ENCODE data around the gene TBATA. TPM values are rescaled to one million over a fixed set of nuclear protein-coding genes. Genes with fewer than 3 reads are reported as not detected.

Gene TBATA
- total and polyA plus RNA-seq, 2 donors from 2014 or later = 1.9 TPM; not detected in 1

DNA sequence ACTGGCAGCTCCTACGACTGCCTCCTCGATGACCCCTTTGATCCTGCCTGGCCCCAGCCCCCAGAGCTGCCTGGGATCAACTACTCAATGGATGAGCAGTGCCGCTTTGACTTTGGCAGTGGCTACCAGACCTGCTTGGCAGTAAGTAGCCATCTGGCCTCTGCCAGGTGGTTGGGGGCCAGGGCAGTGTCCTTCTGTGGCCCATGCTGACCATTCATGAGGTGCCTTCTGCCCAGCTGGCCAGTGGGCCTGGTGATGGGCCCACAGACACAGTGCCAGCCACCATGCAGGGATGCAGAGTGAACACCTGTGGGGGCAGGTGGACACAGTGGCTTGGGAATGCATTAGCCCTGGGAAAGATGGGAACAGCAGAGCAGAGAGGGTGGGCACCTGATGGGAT is 50.0 kb downstream of the TBATA start:
- no peak overlapping the region for H3K9ac ChIP-seq (ENCODE audit: low read length in 3 of 3)
- no peak overlapping the region for H3K27ac ChIP-seq (ENCODE audit: low read depth in 2 of 2, low read length in 2 of 2)
- TF ChIP-seq, protein P1, sequence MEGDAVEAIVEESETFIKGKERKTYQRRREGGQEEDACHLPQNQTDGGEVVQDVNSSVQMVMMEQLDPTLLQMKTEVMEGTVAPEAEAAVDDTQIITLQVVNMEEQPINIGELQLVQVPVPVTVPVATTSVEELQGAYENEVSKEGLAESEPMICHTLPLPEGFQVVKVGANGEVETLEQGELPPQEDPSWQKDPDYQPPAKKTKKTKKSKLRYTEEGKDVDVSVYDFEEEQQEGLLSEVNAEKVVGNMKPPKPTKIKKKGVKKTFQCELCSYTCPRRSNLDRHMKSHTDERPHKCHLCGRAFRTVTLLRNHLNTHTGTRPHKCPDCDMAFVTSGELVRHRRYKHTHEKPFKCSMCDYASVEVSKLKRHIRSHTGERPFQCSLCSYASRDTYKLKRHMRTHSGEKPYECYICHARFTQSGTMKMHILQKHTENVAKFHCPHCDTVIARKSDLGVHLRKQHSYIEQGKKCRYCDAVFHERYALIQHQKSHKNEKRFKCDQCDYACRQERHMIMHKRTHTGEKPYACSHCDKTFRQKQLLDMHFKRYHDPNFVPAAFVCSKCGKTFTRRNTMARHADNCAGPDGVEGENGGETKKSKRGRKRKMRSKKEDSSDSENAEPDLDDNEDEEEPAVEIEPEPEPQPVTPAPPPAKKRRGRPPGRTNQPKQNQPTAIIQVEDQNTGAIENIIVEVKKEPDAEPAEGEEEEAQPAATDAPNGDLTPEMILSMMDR (IDR thresholded peaks at IDR 0.05; ENCODE audit: borderline replicate concordance, extremely low read depth, insufficient read depth) = no peak
- H3K4me1 ChIP-seq (ENCODE audit: control insufficient read depth in 2 of 3, insufficient read depth in 2 of 3, low read depth in 1 of 3, low read length in 3 of 3) = peaks cover 0 to 9% (median 3%) of the 10 kb centered on the region in 3 donors
- H3K4me3 ChIP-seq (ENCODE audit: low read length in 3 of 3) = no peak overlapping the region
- H3K27me3 ChIP-seq (ENCODE audit: control insufficient read depth, insufficient read depth, low read length) = no peaks in the 10 kb centered on the region
- intact Hi-C loops (cut with DNase I) = no loop called here
- no peaks in the 10 kb centered on the region for H3K9me3 ChIP-seq (ENCODE audit: control insufficient read depth in 2 of 3, insufficient read depth in 1 of 3, low read length in 3 of 3)
- no peaks in the 10 kb centered on the region for H3K36me3 ChIP-seq (ENCODE audit: control insufficient read depth in 2 of 3, insufficient read depth in 3 of 3, low read length in 3 of 3)
- DNase-seq = no peak
- FAIRE-seq = no peak

DNA sequence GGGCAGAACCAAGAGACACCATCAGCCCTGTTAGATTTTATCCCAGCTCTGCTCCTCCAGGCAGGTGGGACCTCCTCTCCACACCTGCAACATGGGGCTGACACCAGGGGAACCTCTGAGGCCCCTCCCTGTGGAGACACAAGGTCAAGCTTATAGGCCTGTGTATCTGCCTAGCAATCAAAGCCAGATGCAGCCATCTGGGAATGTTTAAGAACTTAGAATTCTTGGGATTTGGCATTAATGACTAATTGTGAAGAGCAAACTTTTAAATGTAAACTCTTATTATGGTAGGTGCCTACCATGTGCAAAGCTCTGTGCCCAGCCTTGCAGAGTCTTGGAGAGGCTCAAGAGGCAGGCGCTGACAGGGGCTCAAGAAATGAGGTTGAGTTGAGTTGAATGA is 52.1 kb downstream of the TBATA start:
- Histone ChIP-seq H3K4me1 (ENCODE audit: control insufficient read depth in 2 of 3, insufficient read depth in 2 of 3, low read depth in 1 of 3, low read length in 3 of 3) (peaks cover 0 to 5% (median under 1%) of the 10 kb centered on the region in 3 donors), H3K4me3 (ENCODE audit: low read length in 3 of 3) (no peak overlapping the region), H3K27ac (ENCODE audit: low read depth in 2 of 2, low read length in 2 of 2) (no peak overlapping the region), H3K9me3 (ENCODE audit: control insufficient read depth in 2 of 3, insufficient read depth in 1 of 3, low read length in 3 of 3) (no peaks in the 10 kb centered on the region), H3K27me3 (ENCODE audit: control insufficient read depth, insufficient read depth, low read length) (no peaks in the 10 kb centered on the region), H3K36me3 (ENCODE audit: control insufficient read depth in 2 of 3, insufficient read depth in 3 of 3, low read length in 3 of 3) (no peaks in the 10 kb centered on the region), H3K9ac (ENCODE audit: low read length in 3 of 3) (no peak overlapping the region)
- no peak for DNase-seq
- intact Hi-C loops (cut with DNase I) = no loop called here
- FAIRE-seq = no peak
- TF ChIP-seq, protein P1 (IDR thresholded peaks at IDR 0.05; ENCODE audit: borderline replicate concordance, extremely low read depth, insufficient read depth) = no peak

DNA sequence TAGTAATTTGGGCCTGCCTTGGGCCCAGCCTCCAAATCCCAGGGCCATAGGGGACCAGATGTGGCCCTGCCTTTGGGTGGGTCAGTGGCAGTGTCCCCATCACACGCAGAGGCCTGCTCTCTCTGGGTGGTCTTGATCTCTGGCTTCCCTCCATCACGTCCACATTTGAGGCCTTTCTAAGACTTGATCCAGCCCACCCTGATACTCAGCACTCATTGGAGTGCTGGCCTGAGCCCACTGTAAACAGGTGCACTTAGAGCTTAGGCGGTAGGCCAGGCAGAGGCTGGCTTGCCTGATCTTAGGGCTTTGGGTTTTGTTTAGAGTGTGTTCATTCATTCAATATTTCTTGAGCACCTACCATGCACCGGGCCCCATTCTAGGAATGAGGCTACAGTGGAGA is 52.6 kb downstream of the TBATA start:
- no peaks in the 10 kb centered on the region for H3K36me3 ChIP-seq (ENCODE audit: control insufficient read depth in 2 of 3, insufficient read depth in 3 of 3, low read length in 3 of 3)
- no peaks in the 10 kb centered on the region for H3K27me3 ChIP-seq (ENCODE audit: control insufficient read depth, insufficient read depth, low read length)
- H3K4me3 ChIP-seq (ENCODE audit: low read length in 3 of 3) = no peak overlapping the region
- TF ChIP-seq, protein P1 (IDR thresholded peaks at IDR 0.05; ENCODE audit: borderline replicate concordance, extremely low read depth, insufficient read depth) = no peak
- H3K27ac ChIP-seq (ENCODE audit: low read depth in 2 of 2, low read length in 2 of 2) = no peak overlapping the region
- intact Hi-C loops (cut with DNase I) = no loop called here
- no peaks in the 10 kb centered on the region for H3K4me1 ChIP-seq (ENCODE audit: control insufficient read depth in 2 of 3, insufficient read depth in 2 of 3, low read depth in 1 of 3, low read length in 3 of 3)
- no peak for FAIRE-seq
- H3K9me3 ChIP-seq (ENCODE audit: control insufficient read depth in 2 of 3, insufficient read depth in 1 of 3, low read length in 3 of 3) = no peaks in the 10 kb centered on the region
- H3K9ac ChIP-seq (ENCODE audit: low read length in 3 of 3) = no peak overlapping the region
- DNase-seq = no peak

DNA sequence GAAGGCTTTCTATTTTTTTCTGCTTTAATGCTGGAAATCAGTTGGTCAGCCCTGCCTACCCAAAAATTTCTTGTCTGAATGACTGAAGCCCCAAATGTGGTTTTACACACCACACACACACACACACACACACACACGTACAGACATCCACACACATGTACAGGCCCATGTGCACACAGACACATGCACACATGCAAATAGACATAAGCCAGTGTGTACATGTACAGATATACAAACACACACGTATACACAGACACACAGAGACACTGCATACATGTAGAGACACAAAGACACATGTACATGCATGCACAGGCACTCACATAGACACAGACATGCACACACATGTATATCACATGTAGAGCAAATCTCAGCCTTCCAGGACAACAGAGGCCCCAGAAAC is 54.2 kb downstream of the TBATA start:
- TF ChIP-seq, protein P1 (IDR thresholded peaks at IDR 0.05; ENCODE audit: borderline replicate concordance, extremely low read depth, insufficient read depth) = no peak
- intact Hi-C loops (cut with DNase I) = no loop called here
- no peak for FAIRE-seq

More for the DNA sequence above, 54.2 kb downstream of the TBATA start:
- no peaks in the 10 kb centered on the region for H3K36me3 ChIP-seq (ENCODE audit: control insufficient read depth in 2 of 3, insufficient read depth in 3 of 3, low read length in 3 of 3)
- H3K9me3 ChIP-seq (ENCODE audit: control insufficient read depth in 2 of 3, insufficient read depth in 1 of 3, low read length in 3 of 3) = no peaks in the 10 kb centered on the region
- no peak overlapping the region for H3K27ac ChIP-seq (ENCODE audit: low read depth in 2 of 2, low read length in 2 of 2)
- no peak overlapping the region for H3K4me3 ChIP-seq (ENCODE audit: low read length in 3 of 3)
- no peak for DNase-seq
- no peaks in the 10 kb centered on the region for H3K4me1 ChIP-seq (ENCODE audit: control insufficient read depth in 2 of 3, insufficient read depth in 2 of 3, low read depth in 1 of 3, low read length in 3 of 3)
- no peaks in the 10 kb centered on the region for H3K27me3 ChIP-seq (ENCODE audit: control insufficient read depth, insufficient read depth, low read length)
- no peak overlapping the region for H3K9ac ChIP-seq (ENCODE audit: low read length in 3 of 3)

Data from kidney (tissue), 14 donors.